ENCODE measurements around the gene KCNIP1.

GRCh38 chr5:170474489-170475274 is 29.1 kb upstream of the KCNIP1 start:
- TF ChIP-seq CTCF (tag by site-specific recombination; IDR thresholded peaks at IDR 0.05) (no peak), ZFP3 (tag by site-specific recombination; IDR thresholded peaks at IDR 0.05; ENCODE audit: low read depth) (no peak)

Measured in HEK293 (cell line).